ENCODE results near the gene TOR1AIP2.

The TOR1AIP2 gene

GRCh38 chr1:179877586-179878265 is at the start of gene TOR1AIP2:
TOR1AIP2 (minus strand) TSS chr1:179877803; CDS start chr1:179852665, 25,138 bp downstream.
- DNase-seq (ENCODE audit: low read depth) = peak; percentile 82

- DNase-seq (ENCODE audit: low read depth) = no peak
Measured at GRCh38 chr1:179926850-179927205, 49.2 kb upstream of the TOR1AIP2 start.

- DNase-seq (ENCODE audit: low read depth) = no peak
Measured at GRCh38 chr1:179925922-179926849, 48.6 kb upstream of the TOR1AIP2 start.

DNA sequence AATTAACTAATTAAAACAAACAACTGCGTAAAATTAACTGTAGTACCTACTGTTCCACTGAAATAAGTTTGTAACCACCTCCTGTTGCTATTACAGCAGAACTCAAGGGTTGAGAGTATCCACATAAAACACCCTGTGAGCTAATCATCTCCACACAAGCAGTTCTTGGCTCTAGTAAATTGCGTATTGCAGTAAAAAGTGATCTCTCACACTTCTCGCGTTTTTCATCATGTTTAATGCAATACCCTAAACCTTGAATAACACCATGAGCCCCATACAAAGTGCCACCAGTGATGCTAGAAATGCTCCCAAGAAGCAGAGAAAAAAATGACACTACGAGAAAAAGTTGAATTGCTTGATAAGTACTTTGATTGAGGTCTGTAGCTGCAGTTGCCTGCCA is 47.7 kb upstream of the TOR1AIP2 start:
- DNase-seq (ENCODE audit: low read depth) = no peak

GRCh38 chr1:179924268-179924667 is 46.7 kb upstream of the TOR1AIP2 start:
- DNase-seq (ENCODE audit: low read depth) = no peak

- DNase-seq (ENCODE audit: low read depth) = no peak
Measured at GRCh38 chr1:179923029-179923428, 45.4 kb upstream of the TOR1AIP2 start.

DNA sequence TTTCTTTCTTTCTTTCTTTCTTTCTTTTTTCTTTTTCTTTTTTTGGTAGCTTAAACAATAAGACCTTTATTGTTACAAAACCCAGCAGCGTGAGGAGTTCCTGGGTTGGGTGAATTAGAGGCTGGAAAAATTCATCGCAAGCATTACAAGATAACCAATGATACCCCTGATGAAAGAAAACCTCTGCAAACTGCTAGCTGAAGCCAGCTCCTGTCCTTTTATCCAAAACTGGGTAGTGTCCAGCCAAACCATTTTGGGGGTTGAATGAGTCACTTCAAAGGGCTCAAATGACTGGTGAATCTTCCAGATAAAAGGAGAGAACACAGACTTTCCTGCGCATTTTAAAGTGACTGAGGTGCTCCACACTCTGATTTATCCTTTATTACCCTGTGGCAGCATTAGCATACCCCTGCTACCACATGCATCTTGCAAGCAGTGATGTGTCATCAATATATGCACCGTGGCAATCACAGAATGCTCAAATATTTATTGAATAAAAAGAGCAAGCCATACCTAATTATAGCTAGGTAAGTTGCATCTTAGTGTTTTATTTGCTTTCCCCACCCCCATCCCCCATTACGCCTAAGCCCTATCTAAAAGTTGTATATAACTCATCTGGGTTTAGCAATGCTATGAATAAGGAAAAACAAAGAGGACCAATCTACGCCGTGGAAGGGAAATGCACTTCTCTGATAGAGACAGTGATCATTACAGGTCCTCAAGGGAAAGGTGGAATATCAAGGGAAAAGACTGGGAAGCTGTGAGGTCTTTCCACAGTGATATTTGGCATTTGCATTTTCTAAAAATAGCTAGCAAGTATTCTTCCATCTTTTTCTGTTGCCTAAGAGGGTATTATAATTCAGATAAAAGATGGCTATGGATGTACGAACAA is 44.6 kb upstream of the TOR1AIP2 start:
- DNase-seq (ENCODE audit: low read depth) = no peak

- DNase-seq (ENCODE audit: low read depth) = no peak
Measured at GRCh38 chr1:179921472-179921871, 43.9 kb upstream of the TOR1AIP2 start.

DNA sequence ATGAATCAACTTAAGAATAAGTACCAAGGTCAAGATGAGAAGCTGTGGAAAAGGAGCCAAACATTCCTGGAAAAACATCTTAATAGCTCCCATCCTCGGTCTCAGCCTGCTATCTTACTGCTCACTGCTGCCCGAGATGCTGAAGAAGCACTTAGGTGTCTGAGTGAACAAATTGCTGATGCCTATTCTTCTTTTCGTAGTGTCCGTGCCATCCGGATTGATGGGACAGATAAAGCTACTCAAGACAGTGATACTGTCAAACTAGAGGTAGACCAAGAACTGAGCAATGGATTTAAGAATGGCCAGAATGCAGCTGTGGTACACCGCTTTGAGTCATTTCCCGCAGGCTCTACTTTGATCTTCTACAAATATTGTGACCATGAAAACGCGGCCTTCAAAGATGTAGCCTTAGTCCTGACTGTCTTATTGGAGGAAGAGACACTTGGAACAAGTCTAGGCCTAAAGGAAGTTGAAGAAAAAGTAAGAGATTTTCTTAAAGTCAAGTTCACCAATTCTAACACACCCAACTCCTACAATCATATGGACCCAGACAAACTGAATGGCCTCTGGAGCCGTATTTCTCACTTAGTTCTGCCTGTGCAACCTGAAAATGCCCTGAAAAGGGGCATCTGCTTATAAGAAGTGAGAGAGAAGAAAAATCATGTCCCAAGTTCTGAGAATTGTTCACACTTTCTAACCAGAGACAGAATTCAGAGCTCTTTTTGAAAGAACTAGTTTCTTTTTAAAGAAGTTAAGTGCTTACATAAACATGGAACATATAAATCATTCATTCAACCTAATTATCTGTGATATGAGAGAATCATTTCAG is 40.2 kb upstream of the TOR1AIP2 start:
- DNase-seq (ENCODE audit: low read depth) = no peak

GRCh38 chr1:179911812-179912211 is 34.2 kb upstream of the TOR1AIP2 start:
- no peak for DNase-seq (ENCODE audit: low read depth)

- DNase-seq (ENCODE audit: low read depth) = no peak
Measured at GRCh38 chr1:179910934-179911333, 33.3 kb upstream of the TOR1AIP2 start.

DNA sequence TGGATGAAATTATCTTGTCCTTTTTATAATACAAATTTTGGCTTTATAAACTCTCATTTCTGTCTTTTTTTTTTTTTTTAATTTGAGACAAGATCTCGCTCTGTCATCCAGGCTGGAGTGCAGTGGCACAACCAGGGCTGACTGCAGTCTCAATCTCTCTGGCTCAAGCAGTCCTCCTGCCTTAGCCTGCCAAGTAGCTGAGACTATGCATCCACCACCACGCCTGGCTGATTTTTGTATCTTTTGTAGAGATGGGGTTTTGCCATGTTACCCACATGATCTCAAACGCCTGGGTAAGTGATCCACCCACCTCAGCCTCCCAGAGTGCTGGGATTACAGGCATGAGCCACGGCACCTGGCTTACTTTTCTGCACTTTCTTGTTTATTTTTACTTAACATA is 12.0 kb upstream of the TOR1AIP2 start:
- DNase-seq (ENCODE audit: low read depth) = no peak

- no peak for DNase-seq (ENCODE audit: low read depth)
Measured at GRCh38 chr1:179888071-179888470, 10.5 kb upstream of the TOR1AIP2 start.

GRCh38 chr1:179883745-179884138 is 6.1 kb upstream of the TOR1AIP2 start:
- peak; percentile 18 for DNase-seq (ENCODE audit: low read depth)

GRCh38 chr1:179883040-179883744 is 5.6 kb upstream of the TOR1AIP2 start:
- no peak for DNase-seq (ENCODE audit: low read depth)

- peak; percentile 94 for DNase-seq (ENCODE audit: low read depth)
Measured at GRCh38 chr1:179882253-179883039, 4.8 kb upstream of the TOR1AIP2 start, which contains the start of gene TOR1AIP1. TOR1AIP1 (plus strand) TSS chr1:179882285; CDS start chr1:179882503, 218 bp downstream.

- no peak for DNase-seq (ENCODE audit: low read depth)
Measured at GRCh38 chr1:179881642-179882252, 4.1 kb upstream of the TOR1AIP2 start.

GRCh38 chr1:179879797-179880196 is 2.2 kb upstream of the TOR1AIP2 start:
- DNase-seq (ENCODE audit: low read depth) = no peak

GRCh38 chr1:179876300-179876715 is 1.3 kb downstream of the TOR1AIP2 start:
- no peak for DNase-seq (ENCODE audit: low read depth)

All from stimulated activated CD8-positive, alpha-beta memory T cell treated with anti-CD3 and anti-CD28 coated beads, Interleukin-4, amount 100 ng/mL, for 24 hours (primary cell).